Measurements from ENCODE around the gene NCK2.

NCK2 gene

DNA sequence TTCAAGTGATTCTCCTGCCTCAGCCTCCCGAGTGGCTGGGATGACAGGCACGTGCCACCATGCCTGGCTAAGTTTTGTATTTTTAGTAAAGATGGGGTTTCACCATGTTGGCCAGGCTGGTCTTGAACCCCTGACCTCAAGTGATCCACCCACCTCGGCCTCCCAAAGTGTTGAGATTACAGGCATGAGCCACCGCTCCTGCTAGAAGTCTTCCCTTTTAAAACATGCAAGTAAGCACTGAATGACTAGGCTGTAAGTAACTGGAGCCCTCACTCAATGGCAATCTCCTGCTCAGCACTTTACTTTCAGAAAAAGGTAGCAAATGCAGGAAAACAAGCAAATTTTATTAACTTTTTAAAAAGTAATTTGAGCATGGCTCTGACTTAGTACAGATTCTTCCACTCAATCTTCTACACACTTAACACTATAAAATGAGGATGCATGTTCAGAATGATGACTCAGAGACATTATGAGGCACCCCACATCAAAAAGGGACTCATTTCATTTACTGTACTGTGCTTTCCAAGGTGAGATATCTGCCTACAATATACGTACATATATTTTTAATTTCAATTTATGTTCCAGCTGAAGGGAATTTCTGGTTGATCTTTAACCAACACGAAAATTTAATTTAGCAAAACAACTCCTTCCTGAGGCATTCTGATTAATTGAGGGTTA, 6.6 kb upstream of the NCK2 start:
- no peaks in the 10 kb centered on the region for H3K36me3 ChIP-seq (ENCODE audit: control insufficient read depth, insufficient read depth, low read length, severe bottlenecking)
- H3K4me3 ChIP-seq (ENCODE audit: low read length) = no peak overlapping the region
- H3K27me3 ChIP-seq (replicated peaks; ENCODE audit: control insufficient read depth, insufficient read depth, low read length) = peaks cover 19% of the 10 kb centered on the region
- H3K9me3 ChIP-seq (ENCODE audit: control insufficient read depth, low read length) = no peaks in the 10 kb centered on the region
- DNase-seq (ENCODE audit: low read depth) = no peak
- H3K4me1 ChIP-seq (ENCODE audit: control insufficient read depth, insufficient read depth, low read length) = peaks cover 4% of the 10 kb centered on the region
- H3K9ac ChIP-seq (ENCODE audit: low read length) = no peak overlapping the region

DNA sequence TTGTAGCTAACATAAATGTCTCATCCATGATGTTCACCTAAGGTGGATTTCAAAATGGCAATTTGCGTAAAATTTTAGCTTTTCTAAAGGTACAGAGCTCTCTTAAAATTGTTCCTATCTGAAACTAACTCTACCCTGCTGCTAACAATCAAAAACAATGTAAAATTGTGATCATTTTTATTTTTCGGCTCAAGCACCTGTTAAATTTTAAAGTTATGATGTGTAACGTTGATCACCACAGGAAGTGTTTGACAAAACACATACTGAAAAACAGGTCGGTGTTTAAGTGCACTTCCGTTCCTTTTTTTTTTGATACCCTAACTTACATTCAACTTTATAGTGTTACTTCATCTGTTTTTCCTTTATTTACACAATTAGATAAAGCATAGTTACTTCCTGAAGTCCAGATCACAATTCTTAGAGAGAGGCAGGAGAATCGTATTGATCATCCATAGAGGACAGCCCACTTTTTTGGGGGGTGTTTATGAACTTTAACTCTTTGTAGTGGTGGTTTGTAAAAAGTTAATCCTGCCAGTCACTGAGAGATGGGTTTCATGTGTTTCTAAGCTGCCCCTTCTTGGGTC, 6.0 kb upstream of the NCK2 start:
- Histone ChIP-seq H3K4me3 (ENCODE audit: low read length) (no peak overlapping the region), H3K36me3 (ENCODE audit: control insufficient read depth, insufficient read depth, low read length, severe bottlenecking) (no peaks in the 10 kb centered on the region), H3K9ac (ENCODE audit: low read length) (no peak overlapping the region), H3K27me3 (replicated peaks; ENCODE audit: control insufficient read depth, insufficient read depth, low read length) (peaks cover 12% of the 10 kb centered on the region), H3K9me3 (ENCODE audit: control insufficient read depth, low read length) (no peaks in the 10 kb centered on the region), H3K4me1 (ENCODE audit: control insufficient read depth, insufficient read depth, low read length) (peaks cover 4% of the 10 kb centered on the region)
- DNase-seq (ENCODE audit: low read depth) = no peak

DNA sequence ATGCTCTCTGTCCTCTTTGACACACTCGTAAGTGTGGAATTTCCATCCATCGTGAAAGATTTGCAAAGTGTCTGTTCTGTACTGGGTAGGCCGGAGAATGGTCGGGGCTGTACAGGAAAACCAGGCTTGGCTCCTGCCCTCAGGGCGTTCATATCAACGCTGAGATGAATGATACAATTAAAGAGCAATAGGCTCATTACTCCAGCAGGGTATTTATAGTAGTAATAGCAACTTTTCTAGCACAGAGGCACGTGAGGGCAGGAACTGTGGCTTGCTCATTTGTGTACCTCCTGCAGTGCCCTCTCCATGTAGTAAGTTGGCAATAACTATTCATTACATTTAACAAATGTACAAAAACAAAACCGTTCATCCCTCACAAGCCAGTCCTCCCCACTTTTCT, 5.3 kb upstream of the NCK2 start:
- H3K9me3 ChIP-seq (ENCODE audit: control insufficient read depth, low read length) = no peaks in the 10 kb centered on the region
- no peak overlapping the region for H3K9ac ChIP-seq (ENCODE audit: low read length)
- H3K27me3 ChIP-seq (replicated peaks; ENCODE audit: control insufficient read depth, insufficient read depth, low read length) = peaks cover 9% of the 10 kb centered on the region
- peaks cover 4% of the 10 kb centered on the region for H3K4me1 ChIP-seq (ENCODE audit: control insufficient read depth, insufficient read depth, low read length)
- H3K4me3 ChIP-seq (ENCODE audit: low read length) = no peak overlapping the region
- DNase-seq (ENCODE audit: low read depth) = no peak
- H3K36me3 ChIP-seq (ENCODE audit: control insufficient read depth, insufficient read depth, low read length, severe bottlenecking) = no peaks in the 10 kb centered on the region

DNA sequence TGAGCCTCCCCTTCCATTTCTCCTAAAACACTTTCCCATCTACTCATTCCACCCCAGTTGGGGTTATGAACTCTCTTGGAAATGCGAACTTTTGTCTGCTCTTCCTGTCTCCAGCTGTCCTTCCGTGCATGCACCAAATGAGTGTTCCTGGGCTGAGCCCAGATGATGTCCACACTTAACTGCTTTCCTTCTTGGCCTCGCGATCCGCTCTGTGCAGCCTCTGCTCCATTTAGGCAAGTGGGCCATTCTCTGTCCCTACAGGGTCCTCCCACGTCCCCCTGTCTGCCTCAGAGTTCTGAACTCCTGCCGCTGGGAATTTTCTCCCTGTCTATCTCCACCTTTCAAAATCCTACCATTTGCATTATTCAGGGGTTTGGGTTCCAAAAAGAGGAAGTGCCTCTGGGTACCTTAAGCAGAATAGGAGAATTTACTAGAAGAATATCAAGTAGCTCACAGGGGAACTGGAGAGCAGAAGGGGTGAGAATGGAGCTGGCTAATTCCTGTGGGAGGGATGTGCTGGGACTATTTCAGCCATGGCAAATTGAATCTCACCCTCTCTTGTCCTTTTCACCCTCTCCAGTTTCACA, 4.7 kb upstream of the NCK2 start:
- H3K9me3 ChIP-seq (ENCODE audit: control insufficient read depth, low read length) = no peaks in the 10 kb centered on the region
- H3K36me3 ChIP-seq (ENCODE audit: control insufficient read depth, insufficient read depth, low read length, severe bottlenecking) = no peaks in the 10 kb centered on the region
- H3K27me3 ChIP-seq (replicated peaks; ENCODE audit: control insufficient read depth, insufficient read depth, low read length) = peaks cover 9% of the 10 kb centered on the region
- H3K4me1 ChIP-seq (ENCODE audit: control insufficient read depth, insufficient read depth, low read length) = peaks cover under 1% of the 10 kb centered on the region
- H3K4me3 ChIP-seq (ENCODE audit: low read length) = no peak overlapping the region
- H3K9ac ChIP-seq (ENCODE audit: low read length) = no peak overlapping the region
- DNase-seq (ENCODE audit: low read depth) = no peak

DNA sequence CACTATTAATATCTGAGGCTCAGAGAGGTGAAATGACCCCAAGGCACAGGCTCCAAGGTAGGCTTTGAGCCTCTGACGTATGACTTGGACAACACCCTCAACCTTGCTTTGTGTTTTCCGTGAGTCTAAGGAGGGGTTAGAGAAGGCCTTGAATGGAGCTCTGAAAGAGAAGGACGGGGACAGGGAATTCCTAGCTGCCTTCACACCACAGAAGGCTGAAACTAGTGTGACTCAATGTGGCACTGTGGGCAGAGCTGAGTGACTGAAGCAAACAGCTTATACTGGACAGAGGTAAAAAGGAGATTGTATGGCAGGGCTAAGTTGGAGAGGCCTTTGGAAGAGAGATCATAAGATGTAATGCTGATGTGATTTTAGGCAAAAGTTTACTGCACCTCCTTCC, 3.5 kb upstream of the NCK2 start:
- Histone ChIP-seq H3K36me3 (ENCODE audit: control insufficient read depth, insufficient read depth, low read length, severe bottlenecking) (no peaks in the 10 kb centered on the region), H3K4me1 (ENCODE audit: control insufficient read depth, insufficient read depth, low read length) (peaks cover under 1% of the 10 kb centered on the region), H3K27me3 (replicated peaks; ENCODE audit: control insufficient read depth, insufficient read depth, low read length) (peaks cover 9% of the 10 kb centered on the region), H3K4me3 (ENCODE audit: low read length) (no peak overlapping the region), H3K9ac (ENCODE audit: low read length) (no peak overlapping the region), H3K9me3 (ENCODE audit: control insufficient read depth, low read length) (no peaks in the 10 kb centered on the region)
- DNase-seq (ENCODE audit: low read depth) = no peak

DNA sequence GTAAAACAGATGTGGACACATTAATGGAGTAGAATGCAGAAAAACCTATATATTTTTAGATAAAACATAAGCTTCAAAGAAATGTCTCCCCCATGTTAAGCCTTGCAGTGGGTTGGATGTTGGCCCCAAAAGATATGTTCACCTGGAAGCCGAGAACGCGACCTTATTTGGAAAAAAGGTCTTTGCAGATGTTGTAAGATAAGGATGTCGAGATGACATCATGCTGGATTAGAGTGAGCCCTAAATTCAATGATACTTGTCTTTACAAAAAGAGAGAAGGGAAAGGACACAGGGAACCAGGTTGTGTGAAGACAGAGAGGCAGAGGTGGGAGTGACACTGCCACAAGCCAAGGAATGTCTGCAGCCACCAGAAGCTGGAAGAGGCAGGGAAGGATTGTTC, 3.1 kb upstream of the NCK2 start:
- H3K36me3 ChIP-seq (ENCODE audit: control insufficient read depth, insufficient read depth, low read length, severe bottlenecking) = no peaks in the 10 kb centered on the region
- H3K9ac ChIP-seq (ENCODE audit: low read length) = no peak overlapping the region
- H3K27me3 ChIP-seq (replicated peaks; ENCODE audit: control insufficient read depth, insufficient read depth, low read length) = peaks cover 9% of the 10 kb centered on the region
- peaks cover 5% of the 10 kb centered on the region for H3K4me1 ChIP-seq (ENCODE audit: control insufficient read depth, insufficient read depth, low read length)
- DNase-seq (ENCODE audit: low read depth) = no peak
- H3K9me3 ChIP-seq (ENCODE audit: control insufficient read depth, low read length) = no peaks in the 10 kb centered on the region
- H3K4me3 ChIP-seq (ENCODE audit: low read length) = no peak overlapping the region

DNA sequence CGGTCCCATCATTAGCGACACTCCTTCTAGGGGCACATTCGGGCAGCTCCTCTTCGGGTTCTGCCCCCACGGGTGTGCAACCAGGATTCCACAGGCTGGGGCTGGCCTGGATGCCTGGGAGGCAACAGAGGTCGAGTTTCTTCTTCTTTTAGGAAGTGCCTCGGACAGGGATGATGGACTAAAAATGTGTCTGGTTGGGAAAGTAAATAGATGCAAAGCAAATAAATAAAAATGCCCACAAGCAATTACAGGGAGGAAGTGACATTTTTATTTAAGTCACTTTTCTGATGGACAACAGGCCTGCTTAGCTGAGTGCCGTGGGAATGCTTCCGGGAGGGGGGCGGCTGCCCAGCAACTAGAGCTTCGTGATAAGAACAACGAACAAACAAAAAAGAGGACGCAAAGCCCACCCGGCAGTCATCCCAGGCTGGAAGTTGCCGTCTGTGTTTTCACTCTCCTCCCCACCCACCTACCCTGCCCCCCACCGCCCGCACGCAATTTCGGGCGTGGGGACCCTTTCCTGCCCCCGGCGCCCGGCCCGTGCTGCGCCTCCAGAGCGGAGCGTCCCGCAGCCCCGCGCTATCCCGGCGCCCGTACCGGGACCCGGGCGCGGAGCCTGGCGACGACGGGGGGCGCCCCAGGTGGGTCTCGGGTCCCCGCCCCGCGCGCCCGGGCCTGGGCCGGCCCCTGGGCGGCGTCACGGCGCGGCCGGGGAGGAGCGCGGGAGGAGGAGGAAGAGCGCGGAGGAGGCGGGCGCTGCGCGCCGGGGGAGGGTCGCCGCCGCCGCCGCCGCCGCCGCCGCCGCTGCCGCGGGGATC, 412 bp upstream of the NCK2 start:
- Histone ChIP-seq H3K36me3 (ENCODE audit: control insufficient read depth, insufficient read depth, low read length, severe bottlenecking) (no peaks in the 10 kb centered on the region), H3K9ac (ENCODE audit: low read length) (peak overlapping the region; percentile 40), H3K9me3 (ENCODE audit: control insufficient read depth, low read length) (no peaks in the 10 kb centered on the region), H3K4me3 (ENCODE audit: low read length) (peak overlapping the region; percentile 75), H3K27me3 (replicated peaks; ENCODE audit: control insufficient read depth, insufficient read depth, low read length) (peaks cover 9% of the 10 kb centered on the region), H3K4me1 (ENCODE audit: control insufficient read depth, insufficient read depth, low read length) (peaks cover 10% of the 10 kb centered on the region)
- peak; percentile 85 for DNase-seq (ENCODE audit: low read depth)

DNA sequence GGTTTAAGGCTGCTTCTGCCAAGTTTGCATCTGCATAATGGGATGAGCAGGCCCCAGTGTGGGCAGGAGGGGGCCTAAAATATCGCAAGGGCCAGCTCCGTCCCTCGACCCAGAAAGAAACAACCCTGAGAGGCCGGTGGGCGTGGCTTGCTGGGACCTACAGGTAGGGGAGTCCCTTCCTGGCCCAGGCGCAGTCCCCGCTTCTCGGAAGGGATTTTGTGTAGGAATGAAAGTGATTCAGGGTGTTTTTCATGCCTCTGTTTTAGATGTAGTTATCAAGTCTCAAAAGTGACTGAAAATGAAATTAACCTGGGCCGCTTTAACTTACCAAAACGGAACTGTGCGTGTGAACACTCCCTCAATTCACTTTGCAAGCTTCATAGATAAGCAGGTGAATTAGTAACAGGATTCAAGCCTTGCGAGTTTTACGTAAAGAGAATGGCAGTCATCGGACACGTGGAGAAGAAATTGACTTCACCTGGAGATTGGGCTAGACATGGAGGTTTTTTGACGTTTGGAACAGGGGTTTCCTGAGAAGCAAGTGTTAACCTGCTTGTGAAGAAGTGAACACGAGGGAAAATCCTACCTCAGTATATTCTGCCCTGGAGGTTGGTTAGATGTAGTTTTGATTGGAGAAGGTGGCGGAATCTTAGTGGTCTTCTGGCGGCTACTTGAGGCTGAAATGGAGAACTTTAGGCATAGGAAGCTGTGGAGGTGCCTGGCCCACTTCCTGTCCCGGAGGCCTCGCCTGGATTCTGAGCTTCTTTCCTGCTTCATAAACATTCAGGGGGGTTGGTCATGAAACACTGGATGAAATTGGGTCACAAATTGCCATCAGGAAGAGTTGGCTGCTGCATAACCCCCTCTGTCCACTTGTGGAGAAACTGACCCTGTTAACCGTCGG, 1.7 kb downstream of the NCK2 start:
- Histone ChIP-seq H3K36me3 (ENCODE audit: control insufficient read depth, insufficient read depth, low read length, severe bottlenecking) (no peaks in the 10 kb centered on the region), H3K9ac (ENCODE audit: low read length) (peak overlapping the region; percentile 84), H3K4me1 (ENCODE audit: control insufficient read depth, insufficient read depth, low read length) (peaks cover 10% of the 10 kb centered on the region), H3K27me3 (replicated peaks; ENCODE audit: control insufficient read depth, insufficient read depth, low read length) (peaks cover 4% of the 10 kb centered on the region), H3K4me3 (ENCODE audit: low read length) (peak overlapping the region; percentile 87), H3K9me3 (ENCODE audit: control insufficient read depth, low read length) (no peaks in the 10 kb centered on the region)
- DNase-seq (ENCODE audit: low read depth) = peak; percentile 15

DNA sequence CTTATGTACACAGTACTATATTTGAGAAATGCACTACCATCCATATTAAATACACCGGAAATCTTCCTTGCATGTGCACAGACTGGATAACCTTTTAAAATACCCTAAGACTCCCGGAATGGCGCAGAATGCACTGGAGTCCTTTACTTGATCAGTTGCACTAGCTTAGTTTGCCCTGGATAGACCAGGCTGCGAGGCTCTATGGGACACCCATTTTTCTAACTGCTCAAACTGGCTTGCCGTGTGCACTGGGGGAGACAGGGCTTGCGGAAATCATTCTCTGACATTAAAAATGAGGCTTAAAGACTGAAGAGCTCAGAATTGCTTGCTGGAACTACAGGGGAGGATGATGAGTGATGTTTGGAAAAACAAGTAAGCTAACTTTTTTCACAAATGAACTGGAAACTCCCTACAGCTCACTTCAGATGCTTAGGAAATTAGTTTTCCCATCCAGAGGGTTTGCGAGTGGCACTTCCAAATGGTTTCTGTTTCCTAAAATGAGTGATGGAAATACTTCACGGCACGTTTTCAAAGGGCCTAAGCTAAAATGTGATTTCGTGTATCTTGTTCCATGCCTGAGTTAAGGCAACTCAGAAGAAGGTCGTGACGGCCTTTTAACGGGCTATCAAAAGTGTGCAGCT, 2.7 kb downstream of the NCK2 start:
- H3K9me3 ChIP-seq (ENCODE audit: control insufficient read depth, low read length) = no peaks in the 10 kb centered on the region
- no peaks in the 10 kb centered on the region for H3K27me3 ChIP-seq (replicated peaks; ENCODE audit: control insufficient read depth, insufficient read depth, low read length)
- DNase-seq (ENCODE audit: low read depth) = no peak
- no peaks in the 10 kb centered on the region for H3K36me3 ChIP-seq (ENCODE audit: control insufficient read depth, insufficient read depth, low read length, severe bottlenecking)
- no peak overlapping the region for H3K4me3 ChIP-seq (ENCODE audit: low read length)
- peaks cover 10% of the 10 kb centered on the region for H3K4me1 ChIP-seq (ENCODE audit: control insufficient read depth, insufficient read depth, low read length)
- no peak overlapping the region for H3K9ac ChIP-seq (ENCODE audit: low read length)

DNA sequence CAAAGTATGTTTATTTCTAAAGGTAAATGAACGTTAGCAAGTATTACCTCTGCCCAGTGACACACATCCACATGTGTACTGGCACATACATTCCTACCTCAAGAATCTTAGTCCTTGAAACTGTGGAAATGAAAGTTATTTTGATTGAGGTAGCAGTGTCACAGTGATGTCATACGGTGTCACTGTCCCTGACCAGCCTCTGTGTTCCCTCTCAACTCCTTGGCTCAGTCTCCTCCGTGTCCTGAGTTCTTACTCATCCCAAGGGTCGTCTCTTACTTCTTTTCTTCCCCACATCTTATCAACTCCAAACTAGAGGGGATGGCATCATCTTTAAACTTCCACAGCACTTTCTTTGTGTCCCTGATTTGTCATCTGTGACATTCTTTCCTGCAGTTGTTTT, 3.3 kb downstream of the NCK2 start:
- no peak for DNase-seq (ENCODE audit: low read depth)
- no peaks in the 10 kb centered on the region for H3K9me3 ChIP-seq (ENCODE audit: control insufficient read depth, low read length)
- H3K9ac ChIP-seq (ENCODE audit: low read length) = no peak overlapping the region
- H3K36me3 ChIP-seq (ENCODE audit: control insufficient read depth, insufficient read depth, low read length, severe bottlenecking) = no peaks in the 10 kb centered on the region
- H3K4me1 ChIP-seq (ENCODE audit: control insufficient read depth, insufficient read depth, low read length) = peaks cover 10% of the 10 kb centered on the region
- no peaks in the 10 kb centered on the region for H3K27me3 ChIP-seq (replicated peaks; ENCODE audit: control insufficient read depth, insufficient read depth, low read length)
- H3K4me3 ChIP-seq (ENCODE audit: low read length) = no peak overlapping the region
